ENCODE data around the gene RBFOX2. TPM values are rescaled to one million over a fixed set of nuclear protein-coding genes. Genes with fewer than 3 reads are reported as not detected.

RBFOX2 gene
- total RNA-seq, 1 donor from 2014 or later, result 126 TPM

- H3K27ac Mint-ChIP-seq (ENCODE audit: unreplicated experiment), result no peak overlapping the region
- no peak overlapping the region for H3K4me3 Mint-ChIP-seq
- H3K36me3 Mint-ChIP-seq (ENCODE audit: low read depth), result no peaks in the 10 kb centered on the region
- no peak for TF ChIP-seq CTCF (conservative IDR thresholded peaks at IDR 0.05)
- H3K9me3 Mint-ChIP-seq, result no peaks in the 10 kb centered on the region
- no peak for DNase-seq (ENCODE audit: low read depth, low spot score)
- no peaks in the 10 kb centered on the region for H3K27me3 Mint-ChIP-seq (ENCODE audit: low read depth)
- peaks cover 46% of the 10 kb centered on the region for H3K4me1 Mint-ChIP-seq
These were observed 136.4 kb downstream of the RBFOX2 start for GRCh38 chr22:35892192-35892591.

- H3K4me1 Mint-ChIP-seq, result peaks cover 43% of the 10 kb centered on the region
- no peaks in the 10 kb centered on the region for H3K9me3 Mint-ChIP-seq
- no peak for DNase-seq (ENCODE audit: low read depth, low spot score)
- no peak overlapping the region for H3K27ac Mint-ChIP-seq (ENCODE audit: unreplicated experiment)
- TF ChIP-seq CTCF (conservative IDR thresholded peaks at IDR 0.05), result no peak
- H3K4me3 Mint-ChIP-seq, result no peak overlapping the region
- no peaks in the 10 kb centered on the region for H3K36me3 Mint-ChIP-seq (ENCODE audit: low read depth)
- H3K27me3 Mint-ChIP-seq (ENCODE audit: low read depth), result no peaks in the 10 kb centered on the region
These were observed 137.2 kb downstream of the RBFOX2 start for GRCh38 chr22:35891442-35891841.

GRCh38 chr22:35889071-35889470 lies 139.6 kb downstream of the RBFOX2 start:
- no peak for TF ChIP-seq CTCF (conservative IDR thresholded peaks at IDR 0.05)
- Mint-ChIP-seq H3K27ac (ENCODE audit: unreplicated experiment) (no peak overlapping the region), H3K9me3 (no peaks in the 10 kb centered on the region), H3K27me3 (ENCODE audit: low read depth) (no peaks in the 10 kb centered on the region), H3K4me3 (no peak overlapping the region), H3K4me1 (peaks cover 28% of the 10 kb centered on the region), H3K36me3 (ENCODE audit: low read depth) (no peaks in the 10 kb centered on the region)
- no peak for DNase-seq (ENCODE audit: low read depth, low spot score)

GRCh38 chr22:35888181-35888870 lies 140.3 kb downstream of the RBFOX2 start:
- Mint-ChIP-seq H3K27me3 (ENCODE audit: low read depth) (no peaks in the 10 kb centered on the region), H3K4me1 (peaks cover 27% of the 10 kb centered on the region), H3K4me3 (no peak overlapping the region), H3K36me3 (ENCODE audit: low read depth) (no peaks in the 10 kb centered on the region), H3K9me3 (no peaks in the 10 kb centered on the region), H3K27ac (ENCODE audit: unreplicated experiment) (no peak overlapping the region)
- TF ChIP-seq CTCF (conservative IDR thresholded peaks at IDR 0.05), result no peak
- no peak for DNase-seq (ENCODE audit: low read depth, low spot score)

- no peak overlapping the region for H3K27ac Mint-ChIP-seq (ENCODE audit: unreplicated experiment)
- no peak for DNase-seq (ENCODE audit: low read depth, low spot score)
- H3K4me3 Mint-ChIP-seq, result no peak overlapping the region
- peaks cover 31% of the 10 kb centered on the region for H3K4me1 Mint-ChIP-seq
- TF ChIP-seq CTCF (conservative IDR thresholded peaks at IDR 0.05), result no peak
- H3K9me3 Mint-ChIP-seq, result no peaks in the 10 kb centered on the region
- H3K36me3 Mint-ChIP-seq (ENCODE audit: low read depth), result no peaks in the 10 kb centered on the region
- H3K27me3 Mint-ChIP-seq (ENCODE audit: low read depth), result no peaks in the 10 kb centered on the region
These were observed 141.2 kb downstream of the RBFOX2 start for GRCh38 chr22:35887296-35887875.

Data from neural crest cell (in vitro differentiated cells).